Gastroesophageal sphincter (tissue), 4 donors: ENCODE measurements around the gene STK32C. TPM values are rescaled to one million over a fixed set of nuclear protein-coding genes. Genes with fewer than 3 reads are reported as not detected.

Source experiments
- ATAC-seq: fragments of 150-250 bp; one replicate; pipeline ENCODE4 v1.9.1; 2016; ENCODE audit warnings: mild to moderate bottlenecking, moderate library complexity
- H3K27ac ChIP-seq, 4 donors: fragments of 200-600 bp; sonication (generic) in 3 of 4; 1 replicate in 3 of 4; 2 replicates in 1 of 4; pipeline ENCODE4 v1.5.1; 2016 to 2019
- H3K27me3 ChIP-seq: fragments of 200-600 bp; sonication (generic); one replicate; pipeline ENCODE4 v1.5.1; 2019
- H3K36me3 ChIP-seq, 2 donors: fragments of 200-600 bp; sonication (generic); one replicate each; pipeline ENCODE4 v1.5.1; 2019; ENCODE audit warnings: control low read depth in 1 of 2
- H3K4me1 ChIP-seq, 3 donors: fragments of 200-600 bp; sonication (generic); 1 replicate in 2 of 3; 2 replicates in 1 of 3; pipeline ENCODE4 v1.5.1; 2016 to 2019; ENCODE audit warnings: control low read depth in 2 of 3
- H3K4me3 ChIP-seq, 2 donors: fragments of 200-600 bp; sonication (generic); one replicate each; pipeline ENCODE4 v1.5.1; 2019; ENCODE audit warnings: mild to moderate bottlenecking in 1 of 2, moderate library complexity in 1 of 2
- H3K9me3 ChIP-seq, 3 donors: fragments of 200-600 bp; sonication (generic); one replicate each; pipeline ENCODE4 v1.5.1; 2017 to 2019; ENCODE audit warnings: control low read depth in 2 of 3
- EP300 ChIP-seq: sonication (generic); formaldehyde crosslinking; IDR thresholded peaks from one replicate; pipeline ENCODE4 v1.6.1; 2017; ENCODE audit warnings: antibody characterized with exemption, mild to moderate bottlenecking
- POLR2A ChIP-seq, 2 donors: fragments of 450-650 bp; IDR thresholded peaks; one replicate each; pipeline ENCODE4 v1.6.1; 2017; ENCODE audit warnings: antibody characterized with exemption in 2 of 2, mild to moderate bottlenecking in 2 of 2, moderate library complexity in 1 of 2
- POLR2AphosphoS5 ChIP-seq: sonication (generic); formaldehyde crosslinking; IDR thresholded peaks from one replicate; pipeline ENCODE4 v1.6.1; 2017; ENCODE audit warnings: antibody characterized with exemption
- WGBS, 2 donors: methylation state at CpG; one replicate each; pipeline ENCODE4 v1.1.5; 2018; ENCODE audit warnings: low coverage in 1 of 2; 5-methylcytosine and 5-hydroxymethylcytosine counted together
- total RNA-seq, 4 donors: library from RNA; depleted of rRNA; stranded (reverse); fragments of >200 nt; gene quantifications; one replicate each; pipeline ENCODE4 v1.1.0, GENCODE V29; 2016
- TF ChIP-seq, protein P1 (sequence below), 4 experiments: fragments of 200-600 bp in 2 of 4; fragments of 450-650 bp in 2 of 4; sonication (generic) in 1 of 4; IDR thresholded peaks; one replicate each; pipeline ENCODE4 v1.5.1; 2017 to 2019; ENCODE audit warnings: antibody characterized with exemption in 4 of 4, mild to moderate bottlenecking in 2 of 4, moderate library complexity in 2 of 4

The STK32C gene
- total RNA-seq, 4 donors from 2014 or later, result 3.8 to 13.0 (median 5.1) TPM

DNA sequence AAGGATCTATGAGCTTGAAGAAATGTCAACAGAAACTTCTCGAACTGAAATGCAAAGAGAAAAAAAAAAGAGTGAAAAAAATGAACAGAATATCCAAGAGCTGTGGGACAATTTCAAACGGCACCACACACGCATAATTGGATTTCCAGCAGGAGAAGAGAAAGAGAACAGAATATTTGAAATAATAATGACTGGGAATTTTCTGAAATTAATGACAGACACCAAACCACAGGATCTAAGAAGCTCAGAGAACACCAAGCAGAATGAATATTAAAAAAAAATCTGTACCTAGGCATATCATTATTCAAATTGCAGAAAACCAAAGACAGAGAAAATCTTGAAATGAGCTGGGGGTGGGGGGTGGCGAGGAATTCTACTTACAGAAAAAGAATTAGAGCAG is 93.8 kb downstream of the STK32C start:
- H3K27ac ChIP-seq, result no peak overlapping the region
- no peaks in the 10 kb centered on the region for H3K4me1 ChIP-seq
- H3K36me3 ChIP-seq, result peaks cover 0 to 11% of the 10 kb centered on the region in 2 donors
- peaks cover 0 to 32% (median 0%) of the 10 kb centered on the region in 3 donors for H3K9me3 ChIP-seq
- 53 to 57% methylated on average over 4 of the region's 4 CpGs for WGBS, 2 donors
- ATAC-seq, result no peak
- H3K4me3 ChIP-seq, result no peak overlapping the region
- TF ChIP-seq EP300 (no peak), POLR2A (IDR thresholded peaks at IDR 0.05) (no peak), POLR2AphosphoS5 (no peak)
- TF ChIP-seq, protein P1, sequence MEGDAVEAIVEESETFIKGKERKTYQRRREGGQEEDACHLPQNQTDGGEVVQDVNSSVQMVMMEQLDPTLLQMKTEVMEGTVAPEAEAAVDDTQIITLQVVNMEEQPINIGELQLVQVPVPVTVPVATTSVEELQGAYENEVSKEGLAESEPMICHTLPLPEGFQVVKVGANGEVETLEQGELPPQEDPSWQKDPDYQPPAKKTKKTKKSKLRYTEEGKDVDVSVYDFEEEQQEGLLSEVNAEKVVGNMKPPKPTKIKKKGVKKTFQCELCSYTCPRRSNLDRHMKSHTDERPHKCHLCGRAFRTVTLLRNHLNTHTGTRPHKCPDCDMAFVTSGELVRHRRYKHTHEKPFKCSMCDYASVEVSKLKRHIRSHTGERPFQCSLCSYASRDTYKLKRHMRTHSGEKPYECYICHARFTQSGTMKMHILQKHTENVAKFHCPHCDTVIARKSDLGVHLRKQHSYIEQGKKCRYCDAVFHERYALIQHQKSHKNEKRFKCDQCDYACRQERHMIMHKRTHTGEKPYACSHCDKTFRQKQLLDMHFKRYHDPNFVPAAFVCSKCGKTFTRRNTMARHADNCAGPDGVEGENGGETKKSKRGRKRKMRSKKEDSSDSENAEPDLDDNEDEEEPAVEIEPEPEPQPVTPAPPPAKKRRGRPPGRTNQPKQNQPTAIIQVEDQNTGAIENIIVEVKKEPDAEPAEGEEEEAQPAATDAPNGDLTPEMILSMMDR (IDR thresholded peaks at IDR 0.05), result no peak
- no peaks in the 10 kb centered on the region for H3K27me3 ChIP-seq

DNA sequence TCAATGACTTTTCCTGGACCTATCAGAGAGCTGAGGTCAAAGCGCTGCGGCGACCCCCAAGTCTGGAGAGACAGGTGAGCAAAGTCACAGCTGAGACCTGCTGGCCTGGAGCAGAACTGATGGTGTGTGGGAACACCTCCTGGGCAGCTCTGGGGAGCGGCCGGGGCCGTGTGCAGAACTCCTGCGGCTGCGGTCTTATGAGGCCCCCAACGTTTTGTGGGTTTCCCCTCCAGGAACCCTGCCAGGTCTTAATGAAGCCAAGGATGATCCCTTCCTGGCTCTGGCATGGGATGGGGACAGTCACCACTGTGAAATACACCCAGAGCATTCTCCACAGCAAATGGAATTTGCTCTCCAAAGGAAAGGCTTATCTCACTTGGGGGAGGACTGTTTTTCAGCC is 94.9 kb downstream of the STK32C start:
- no peak for ATAC-seq
- Histone ChIP-seq H3K4me1 (no peaks in the 10 kb centered on the region), H3K9me3 (peaks cover 0 to 32% (median 0%) of the 10 kb centered on the region in 3 donors), H3K27me3 (no peaks in the 10 kb centered on the region), H3K27ac (no peak overlapping the region), H3K36me3 (peaks cover 0 to 11% of the 10 kb centered on the region in 2 donors), H3K4me3 (no peak overlapping the region)
- no peak for TF ChIP-seq POLR2A (IDR thresholded peaks at IDR 0.05)
- no peak for TF ChIP-seq POLR2AphosphoS5
- WGBS, 2 donors, result 73 to 90% methylated on average over 2 to 3 of the region's 9 CpGs

DNA sequence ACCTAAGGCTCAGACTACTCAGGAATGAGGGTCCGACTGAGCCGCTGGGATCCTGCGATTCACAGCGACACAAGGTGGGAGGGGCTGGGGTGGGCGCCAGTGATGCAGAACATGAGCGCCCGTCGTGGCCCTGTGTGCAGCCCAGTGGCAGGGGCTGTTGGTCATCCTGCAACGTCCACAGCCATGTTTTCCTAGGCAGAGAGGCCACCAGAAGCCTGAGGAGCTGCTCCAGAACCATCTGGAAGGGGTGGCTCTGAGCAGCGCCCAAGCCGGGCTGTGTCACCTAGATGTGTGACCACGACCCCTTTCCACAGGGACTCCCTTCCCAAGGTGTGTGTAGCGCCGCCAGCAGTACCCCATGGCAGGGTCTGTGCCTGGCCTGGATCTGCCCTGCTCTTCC is 96.5 kb downstream of the STK32C start:
- H3K27me3 ChIP-seq, result no peaks in the 10 kb centered on the region
- peaks cover 0 to 11% of the 10 kb centered on the region in 2 donors for H3K36me3 ChIP-seq
- no peaks in the 10 kb centered on the region for H3K4me1 ChIP-seq
- H3K9me3 ChIP-seq, result peaks cover 0 to 32% (median 0%) of the 10 kb centered on the region in 3 donors
- TF ChIP-seq EP300 (no peak), POLR2AphosphoS5 (no peak), POLR2A (IDR thresholded peaks at IDR 0.05) (no peak)
- TF ChIP-seq, protein P1 (IDR thresholded peaks at IDR 0.05), result no peak
- no peak overlapping the region for H3K4me3 ChIP-seq
- ATAC-seq, result no peak
- no peak overlapping the region for H3K27ac ChIP-seq
- 40% methylated on average over 1 of the region's 14 CpGs; no CpG with 5 or more reads in 1 of the 2 donors for whole genome bisulfite sequencing, 2 donors

DNA sequence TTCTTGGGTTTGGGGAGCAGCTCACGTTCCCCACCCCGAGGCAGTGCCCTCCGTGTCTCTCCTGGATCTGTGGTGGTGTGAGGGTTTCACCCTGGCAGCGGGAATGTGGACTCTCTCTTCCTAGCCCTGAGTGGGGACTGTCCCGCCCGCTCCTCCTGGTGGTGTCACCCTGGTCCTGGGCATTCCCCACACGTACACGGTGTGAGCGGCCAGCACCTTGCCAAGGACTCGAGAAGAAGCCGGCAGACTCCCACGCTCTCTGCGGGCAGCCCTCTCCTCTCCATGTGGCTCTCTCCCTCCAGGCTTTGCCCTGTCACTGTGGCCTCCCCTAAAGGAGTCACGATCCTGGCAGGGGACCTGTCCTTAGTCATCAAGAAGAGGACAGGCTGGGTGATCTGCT is 97.0 kb downstream of the STK32C start:
- Histone ChIP-seq H3K27me3 (no peaks in the 10 kb centered on the region), H3K4me3 (no peak overlapping the region), H3K4me1 (no peaks in the 10 kb centered on the region), H3K9me3 (peaks cover 0 to 31% (median 0%) of the 10 kb centered on the region in 3 donors), H3K36me3 (peaks cover 0 to 11% of the 10 kb centered on the region in 2 donors), H3K27ac (no peak overlapping the region)
- TF ChIP-seq POLR2AphosphoS5 (no peak), POLR2A (IDR thresholded peaks at IDR 0.05) (no peak), EP300 (no peak)
- TF ChIP-seq, protein P1 (IDR thresholded peaks at IDR 0.05), result no peak
- 87% methylated on average over 3 of the region's 14 CpGs; no CpG with 5 or more reads in 1 of the 2 donors for WGBS, 2 donors
- ATAC-seq, result no peak

DNA sequence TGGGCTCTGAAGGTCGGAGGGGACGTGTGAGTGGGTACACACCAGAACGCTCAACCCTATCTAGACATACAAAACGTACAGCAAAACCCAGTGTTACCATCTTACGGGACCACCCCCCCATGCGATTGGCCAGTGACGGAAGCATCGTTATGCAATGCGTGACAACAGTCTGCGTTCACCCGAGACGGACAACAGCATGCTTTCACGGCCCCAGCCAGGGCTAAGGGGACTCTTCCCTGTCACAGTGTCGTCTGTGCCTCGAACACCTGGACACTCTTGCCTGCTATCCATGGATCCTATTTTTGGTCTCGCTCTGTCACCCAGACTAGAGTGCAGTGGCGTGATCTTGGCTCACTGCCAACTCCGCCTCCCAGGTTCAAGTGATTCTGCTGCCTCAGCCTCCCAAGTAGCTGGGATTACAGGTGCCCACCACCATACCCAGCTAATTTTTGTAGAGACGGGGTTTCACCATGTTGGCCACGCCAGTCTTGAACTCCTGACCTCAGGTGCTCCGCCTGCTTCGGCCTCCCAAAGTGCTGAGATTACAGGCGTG is 97.7 kb downstream of the STK32C start:
- Histone ChIP-seq H3K27me3 (no peaks in the 10 kb centered on the region), H3K27ac (no peak overlapping the region), H3K4me1 (no peaks in the 10 kb centered on the region), H3K9me3 (peaks cover 0 to 25% (median 0%) of the 10 kb centered on the region in 3 donors), H3K4me3 (no peak overlapping the region), H3K36me3 (peaks cover 0 to 11% of the 10 kb centered on the region in 2 donors)
- WGBS, 2 donors, result 86 to 89% methylated on average over 7 to 12 of the region's 23 CpGs
- TF ChIP-seq EP300 (no peak), POLR2AphosphoS5 (no peak), POLR2A (IDR thresholded peaks at IDR 0.05) (no peak)
- TF ChIP-seq, protein P1 (IDR thresholded peaks at IDR 0.05), result no peak
- no peak for ATAC-seq
